ENCODE results near the gene DGKB.

- TF ChIP-seq REST (IDR thresholded peaks at IDR 0.05; ENCODE audit: insufficient read depth in 1 of 2, low read depth in 2 of 2, low read length in 1 of 2) (no peak), CTCF (IDR thresholded peaks at IDR 0.05) (no peak), POLR2AphosphoS5 (IDR thresholded peaks at IDR 0.05; ENCODE audit: low read depth, low read length) (no peak)
Measured at GRCh38 chr7:14950013-14950412, 47.5 kb upstream of the DGKB start.
